ENCODE data around the gene ZDHHC14.

GRCh38 chr6:157510323-157511188 lies 129.6 kb downstream of the ZDHHC14 start:
- TF ChIP-seq CTCF (IDR thresholded peaks at IDR 0.05; ENCODE audit: low read depth, low read length) (no peak), POLR2A (IDR thresholded peaks at IDR 0.05; ENCODE audit: extremely low read depth, insufficient read length) (no peak), MYC (IDR thresholded peaks at IDR 0.05; ENCODE audit: low read depth, low read length) (no peak), MAX (IDR thresholded peaks at IDR 0.05; ENCODE audit: low read depth, low read length) (no peak)

Data from NB4 (cell line).